OCI-LY7 (cell line): ENCODE results near the gene USP31. TPM values are rescaled to one million over a fixed set of nuclear protein-coding genes. Genes with fewer than 3 reads are reported as not detected.

Source experiments
- BruUV-seq: library from RNA; stranded (reverse); fragments of 400-500 nt; replicated peaks from 2 replicates; lab custom pipeline; 2021; lab: Mats Ljungman, UMichigan
- CTCF ChIA-PET: fragments of 300-600 bp; sonication (Branson Sonifier 250); formaldehyde crosslinking; loops from one replicate; lab custom pipeline; 2022; ENCODE audit warnings: antibody characterized with exemption; ENCODE audit not compliant: unreplicated experiment; lab: Charles Lee
- POLR2A ChIA-PET: fragments of 300-600 bp; sonication (Branson Sonifier 250); formaldehyde crosslinking; loops from one replicate; lab custom pipeline; 2022; ENCODE audit warnings: antibody characterized with exemption; lab: Charles Lee
- DNase-seq: peaks from one replicate; pipeline ENCODE4 v3.0.0-alpha.2; 2015; ENCODE audit warnings: low spot score
- H2AFZ ChIP-seq: fragments of 200-600 bp; sonication (generic), shearing (Covaris generic); 2 replicates; pipeline ENCODE4 v1.6.1; 2014; ENCODE audit warnings: mild to moderate bottlenecking, antibody characterized with exemption, low read length, moderate library complexity
- H3K27ac ChIP-seq: fragments of 200-600 bp; sonication (generic); 2 replicates; pipeline ENCODE4 v1.5.1; 2014; ENCODE audit warnings: mixed run types, low read depth, mild to moderate bottlenecking, moderate library complexity, low read length, inconsistent platforms; ENCODE audit not compliant: poor library complexity, severe bottlenecking
- H3K36me3 ChIP-seq: fragments of 200-600 bp; sonication (generic); 2 replicates; pipeline ENCODE4 v1.6.1; 2014; ENCODE audit warnings: mild to moderate bottlenecking, antibody characterized with exemption, low read length, moderate library complexity, mixed read lengths; ENCODE audit not compliant: insufficient read depth
- H3K4me1 ChIP-seq: fragments of 200-600 bp; sonication (generic); 2 replicates; pipeline ENCODE4 v1.5.1; 2014; ENCODE audit warnings: mild to moderate bottlenecking, low read length; ENCODE audit not compliant: insufficient read depth, poor library complexity, severe bottlenecking
- H3K4me2 ChIP-seq: fragments of 200-600 bp; sonication (generic); 2 replicates; pipeline ENCODE4 v1.6.1; 2014; ENCODE audit warnings: mild to moderate bottlenecking, low read length
- H3K4me3 ChIP-seq: fragments of 200-600 bp; sonication (generic); 2 replicates; pipeline ENCODE4 v1.5.1; 2014; ENCODE audit warnings: mild to moderate bottlenecking, low read depth, low read length; ENCODE audit not compliant: poor library complexity, severe bottlenecking
- H3K79me2 ChIP-seq: fragments of 200-600 bp; sonication (generic); 2 replicates; pipeline ENCODE4 v1.6.1; 2016; ENCODE audit warnings: low read depth, mild to moderate bottlenecking, low read length, moderate library complexity, mixed read lengths; ENCODE audit not compliant: insufficient read depth
- H3K9me2 ChIP-seq: fragments of 200-600 bp; sonication (generic); 2 replicates; pipeline ENCODE4 v1.6.1; 2016; ENCODE audit warnings: mild to moderate bottlenecking, low read length, mixed read lengths; ENCODE audit not compliant: insufficient read depth
- H3K9me3 ChIP-seq: fragments of 200-600 bp; sonication (generic); 2 replicates; pipeline ENCODE4 v1.6.1; 2014; ENCODE audit warnings: mild to moderate bottlenecking, mixed run types, low read length, mixed read lengths
- H4K20me1 ChIP-seq: fragments of 200-600 bp; sonication (generic); 2 replicates; pipeline ENCODE4 v1.6.1; 2014; ENCODE audit warnings: mild to moderate bottlenecking, antibody characterized with exemption, low read length, moderate library complexity, mixed read lengths; ENCODE audit not compliant: insufficient read depth
- CTCF ChIP-seq: fragments of 200-600 bp; sonication (generic); conservative IDR thresholded peaks from 2 replicates; pipeline ENCODE4 v1.5.1; 2014; ENCODE audit warnings: mild to moderate bottlenecking, antibody characterized with exemption, low read length, moderate library complexity, mixed read lengths
- EZH2phosphoT487 ChIP-seq: fragments of 200-600 bp; sonication (generic); IDR thresholded peaks from 2 replicates; pipeline ENCODE4 v1.6.1; 2018; ENCODE audit warnings: low read depth, borderline replicate concordance, mild to moderate bottlenecking, mixed run types, antibody characterized with exemption, low read length, moderate library complexity, mixed read lengths
- intact Hi-C: fragments of 100-400 bp; cut with micrococcal nuclease; formaldehyde crosslinking; loops from one replicate; pipeline ENCODE4 v1.10.0; 2022; ENCODE audit not compliant: unreplicated experiment
- total RNA-seq, 2 experiments: library from RNA; depleted of rRNA in 1 of 2; stranded (reverse); fragments of >200 nt in 1 of 2; shearing (Covaris generic) in 1 of 2; gene quantifications; 2 replicates each; pipeline ENCODE4 v1.2.3, GENCODE V29; 2014 to 2022

The USP31 gene
- total RNA-seq, 2 experiments from 2014 or later, result 9.0 to 12.2 TPM

- intact Hi-C loops, result no loop called here
- Histone ChIP-seq H3K4me2 (no peak overlapping the region), H3K36me3 (peaks cover 35% of the 10 kb centered on the region), H3K27ac (no peak overlapping the region), H3K9me2 (no peaks in the 10 kb centered on the region), H3K9me3 (no peaks in the 10 kb centered on the region), H3K4me3 (no peak overlapping the region), H3K79me2 (no peaks in the 10 kb centered on the region), H3K4me1 (no peaks in the 10 kb centered on the region), H2AFZ (no peak overlapping the region), H4K20me1 (no peaks in the 10 kb centered on the region)
- TF ChIP-seq EZH2phosphoT487, result no peak
- no peak for TF ChIP-seq CTCF
- ChIA-PET CTCF (no interaction called here), POLR2A (no interaction called here)
- no TSS peak for BruUV-seq
- no peak for DNase-seq
Measured at GRCh38 chr16:23105309-23105708, 43.9 kb downstream of the USP31 start.

- peaks cover 45% of the 10 kb centered on the region for H3K36me3 ChIP-seq
- no peaks in the 10 kb centered on the region for H4K20me1 ChIP-seq
- intact Hi-C loops, result no loop called here
- no peaks in the 10 kb centered on the region for H3K4me1 ChIP-seq
- no peak for DNase-seq
- CTCF ChIA-PET, result no interaction called here
- no peak overlapping the region for H3K4me3 ChIP-seq
- no TSS peak for BruUV-seq
- no peak overlapping the region for H3K4me2 ChIP-seq
- no peaks in the 10 kb centered on the region for H3K79me2 ChIP-seq
- H3K9me2 ChIP-seq, result no peaks in the 10 kb centered on the region
- POLR2A ChIA-PET, result interaction anchor here (0.5 to 1.0 kb wide), 2 partner anchors 21 to 117 kb away, joined by 4 read pairs; no protein-coding TSS in a partner anchor
- H2AFZ ChIP-seq, result no peak overlapping the region
- no peak overlapping the region for H3K27ac ChIP-seq
- no peaks in the 10 kb centered on the region for H3K9me3 ChIP-seq
- no peak for TF ChIP-seq EZH2phosphoT487
- TF ChIP-seq CTCF, result no peak
Measured at GRCh38 chr16:23104032-23104955, 45.0 kb downstream of the USP31 start.

GRCh38 chr16:23103603-23104002 lies 45.6 kb downstream of the USP31 start:
- CTCF ChIA-PET, result no interaction called here
- no peak overlapping the region for H3K4me2 ChIP-seq
- H3K36me3 ChIP-seq, result peaks cover 45% of the 10 kb centered on the region
- H3K27ac ChIP-seq, result no peak overlapping the region
- H3K9me3 ChIP-seq, result no peaks in the 10 kb centered on the region
- no peaks in the 10 kb centered on the region for H3K79me2 ChIP-seq
- TF ChIP-seq CTCF (no peak), EZH2phosphoT487 (no peak)
- intact Hi-C loops, result no loop called here
- no peaks in the 10 kb centered on the region for H3K4me1 ChIP-seq
- H4K20me1 ChIP-seq, result no peaks in the 10 kb centered on the region
- no peaks in the 10 kb centered on the region for H3K9me2 ChIP-seq
- H3K4me3 ChIP-seq, result no peak overlapping the region
- DNase-seq, result no peak
- no TSS peak for BruUV-seq
- H2AFZ ChIP-seq, result no peak overlapping the region
- POLR2A ChIA-PET, result interaction anchor here (0.5 to 1.0 kb wide), 2 partner anchors 20 to 117 kb away, joined by 4 read pairs; no protein-coding TSS in a partner anchor
